Cardiac fibroblast (primary cell): Measurements from ENCODE around the gene EEIG1.

Experiments
- DNase-seq, 2 donors: peaks; one replicate each; pipeline versions ENCODE4 v3.0.0 to v3.0.0-alpha.2; 2010; ENCODE audit warnings: low read depth in 2 of 2
- H3K4me3 ChIP-seq, 2 donors: replicated peaks in 1 of 2; 1 replicate in 1 of 2; 2 replicates in 1 of 2; pipeline ENCODE4 v1.5.1; 2011; ENCODE audit warnings: low read depth in 2 of 2, low read length in 2 of 2, mild to moderate bottlenecking in 2 of 2, moderate library complexity in 1 of 2
- TF ChIP-seq, protein P1 (sequence below): IDR thresholded peaks from one replicate; pipeline ENCODE4 v1.5.1; 2011; ENCODE audit warnings: low read depth, mild to moderate bottlenecking, low read length, inconsistent platforms

The EEIG1 gene

DNA sequence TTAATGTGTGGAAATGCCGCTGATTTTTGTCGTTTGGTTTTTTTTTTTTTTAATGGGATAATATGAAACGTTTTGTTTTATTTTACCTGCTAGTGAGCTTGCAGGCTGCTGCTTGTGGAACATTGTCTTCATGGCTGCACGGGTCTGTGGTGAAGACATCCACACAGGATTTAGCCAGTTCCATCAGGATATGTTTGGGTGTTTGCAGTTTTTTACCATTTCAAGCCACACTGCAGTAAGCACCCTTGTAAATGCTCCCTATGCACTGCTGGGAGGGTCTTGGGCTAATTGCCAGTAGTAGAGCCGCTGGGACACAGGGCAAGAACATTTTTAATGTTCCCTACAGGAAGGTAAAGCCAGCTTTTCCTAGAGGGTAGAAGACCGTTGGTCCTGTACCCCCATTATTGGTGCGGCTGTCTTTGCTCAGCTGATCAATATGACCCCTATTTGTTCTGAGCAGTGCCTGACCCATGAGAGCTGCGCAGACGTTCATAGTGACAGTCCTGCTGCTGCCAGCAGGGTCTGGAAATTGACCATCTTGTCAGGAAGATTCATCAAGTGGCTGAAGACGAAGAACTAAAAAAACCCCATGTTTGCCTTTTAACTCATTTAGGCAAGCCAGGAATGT, 20.5 kb upstream of the EEIG1 start:
- TF ChIP-seq, protein P1, sequence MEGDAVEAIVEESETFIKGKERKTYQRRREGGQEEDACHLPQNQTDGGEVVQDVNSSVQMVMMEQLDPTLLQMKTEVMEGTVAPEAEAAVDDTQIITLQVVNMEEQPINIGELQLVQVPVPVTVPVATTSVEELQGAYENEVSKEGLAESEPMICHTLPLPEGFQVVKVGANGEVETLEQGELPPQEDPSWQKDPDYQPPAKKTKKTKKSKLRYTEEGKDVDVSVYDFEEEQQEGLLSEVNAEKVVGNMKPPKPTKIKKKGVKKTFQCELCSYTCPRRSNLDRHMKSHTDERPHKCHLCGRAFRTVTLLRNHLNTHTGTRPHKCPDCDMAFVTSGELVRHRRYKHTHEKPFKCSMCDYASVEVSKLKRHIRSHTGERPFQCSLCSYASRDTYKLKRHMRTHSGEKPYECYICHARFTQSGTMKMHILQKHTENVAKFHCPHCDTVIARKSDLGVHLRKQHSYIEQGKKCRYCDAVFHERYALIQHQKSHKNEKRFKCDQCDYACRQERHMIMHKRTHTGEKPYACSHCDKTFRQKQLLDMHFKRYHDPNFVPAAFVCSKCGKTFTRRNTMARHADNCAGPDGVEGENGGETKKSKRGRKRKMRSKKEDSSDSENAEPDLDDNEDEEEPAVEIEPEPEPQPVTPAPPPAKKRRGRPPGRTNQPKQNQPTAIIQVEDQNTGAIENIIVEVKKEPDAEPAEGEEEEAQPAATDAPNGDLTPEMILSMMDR: no peak
- DNase-seq: no peak
- no peak overlapping the region for H3K4me3 ChIP-seq

DNA sequence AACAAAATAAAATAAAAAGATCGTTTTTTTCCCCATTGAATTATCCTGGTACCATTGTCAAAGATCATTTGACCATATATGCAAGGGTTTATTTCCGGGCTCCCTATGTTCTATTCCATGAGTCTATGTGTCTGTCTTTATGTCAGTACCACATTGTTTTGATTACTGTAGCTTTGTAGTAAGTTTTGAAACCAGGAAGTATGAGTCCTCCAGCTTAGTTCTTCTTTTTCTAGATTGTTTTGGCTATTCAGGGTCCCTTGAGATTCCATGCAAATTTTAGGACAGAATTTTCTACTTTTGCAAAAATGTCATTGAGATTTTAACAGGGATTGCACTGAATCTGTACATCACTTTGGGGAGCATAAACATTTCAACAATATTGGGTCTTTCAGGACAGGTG, 18.7 kb upstream of the EEIG1 start:
- H3K4me3 ChIP-seq: no peak overlapping the region
- TF ChIP-seq, protein P1: no peak
- no peak for DNase-seq

DNA sequence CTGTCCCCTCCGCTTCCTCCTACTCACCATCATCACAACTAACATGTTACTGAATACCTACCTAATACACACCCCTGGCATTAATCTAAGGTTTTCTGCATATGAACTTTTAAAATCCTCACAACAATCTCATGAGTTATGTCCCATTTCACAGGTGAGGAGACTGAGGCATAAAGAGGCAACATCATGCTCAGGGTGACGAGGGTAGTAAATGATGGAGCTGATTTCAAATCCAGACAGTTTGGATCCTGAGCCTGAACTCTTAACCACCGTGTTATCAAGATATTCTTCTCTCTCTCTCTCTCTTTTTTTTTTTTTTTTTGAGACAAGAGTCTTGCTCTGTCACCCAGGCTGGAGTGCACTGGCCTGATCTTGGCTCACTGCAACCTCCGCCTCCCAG, 12.9 kb upstream of the EEIG1 start:
- H3K4me3 ChIP-seq: no peak overlapping the region
- DNase-seq: no peak
- TF ChIP-seq, protein P1: no peak

GRCh38 chr9:127991757-127992274, 11.0 kb upstream of the EEIG1 start:
- DNase-seq: no peak
- no peak overlapping the region for H3K4me3 ChIP-seq
- TF ChIP-seq, protein P1: no peak

DNA sequence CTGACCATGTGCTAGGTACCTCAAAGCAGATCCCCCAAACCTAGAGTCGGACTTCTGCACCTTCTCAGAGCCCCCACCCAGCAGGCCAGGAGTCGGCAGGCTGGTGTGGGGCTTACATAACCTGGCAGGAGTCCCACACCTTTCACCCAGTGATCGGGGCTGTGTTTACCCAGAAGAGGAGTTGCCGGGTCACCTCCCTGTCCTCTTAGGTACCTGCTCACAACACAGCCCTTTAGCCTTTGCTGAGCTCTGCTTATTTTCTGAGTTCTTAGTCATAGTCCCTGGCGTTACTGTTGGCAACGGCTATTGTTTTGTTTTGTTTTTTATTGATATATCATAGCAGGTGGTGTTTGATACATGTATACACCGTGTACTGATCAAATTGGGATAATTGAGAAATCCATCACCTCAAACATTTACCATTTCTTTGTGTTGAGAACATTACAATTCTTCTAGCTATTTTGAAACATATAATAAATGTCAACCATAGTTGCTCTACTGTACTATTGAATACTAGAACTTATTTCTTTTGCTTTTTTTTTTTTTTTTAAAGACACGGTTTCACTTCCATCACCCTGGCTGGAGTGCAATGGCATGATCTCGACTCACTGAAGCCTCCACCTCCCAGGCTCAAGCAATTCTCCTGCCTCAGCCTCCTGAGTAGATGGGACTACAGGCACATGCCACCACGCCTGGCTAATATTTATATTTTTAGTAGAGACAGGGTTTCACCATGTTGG, 10.4 kb upstream of the EEIG1 start:
- TF ChIP-seq, protein P1: no peak
- DNase-seq: no peak
- no peak overlapping the region for H3K4me3 ChIP-seq

- no peak overlapping the region for H3K4me3 ChIP-seq
- TF ChIP-seq, protein P1: no peak
- DNase-seq: no peak
Observed at GRCh38 chr9:127990554-127990953, 9.8 kb upstream of the EEIG1 start.
